OCI-LY3 (cell line): Measurements from ENCODE around the gene RELN.

Source experiments
- H2AFZ ChIP-seq: fragments of 200-600, 300-600 bp; shearing (Covaris generic); 2 replicates; pipeline ENCODE4 v1.6.0; 2014; ENCODE audit warnings: antibody characterized with exemption, low read depth, low read length
- H3K27ac ChIP-seq: fragments of 200-600, 300-600 bp; sonication (generic); 2 replicates; pipeline ENCODE4 v1.5.1; 2014; ENCODE audit warnings: mild to moderate bottlenecking, low read length, moderate library complexity, mixed read lengths
- H3K27me3 ChIP-seq: fragments of 200-600, 300-600 bp; sonication (generic); 2 replicates; pipeline ENCODE4 v1.6.1; 2014; ENCODE audit warnings: low read depth, low read length, mixed read lengths
- H3K36me3 ChIP-seq: fragments of 200-600, 300-600 bp; sonication (generic); replicated peaks from 2 replicates; pipeline ENCODE3; 2014; ENCODE audit warnings: low read depth, low read length, mixed read lengths
- H3K4me1 ChIP-seq: fragments of 300-600, 200-600 bp; sonication (generic); 2 replicates; pipeline ENCODE4 v1.6.1; 2014; ENCODE audit warnings: low read length, mixed read lengths
- H3K4me2 ChIP-seq: fragments of 200-600, 300-600 bp; sonication (generic); 2 replicates; pipeline ENCODE4 v1.6.1; 2014; ENCODE audit warnings: low read length, mixed read lengths
- H3K4me3 ChIP-seq: fragments of 300-600, 200-600 bp; sonication (generic); 2 replicates; pipeline ENCODE4 v1.5.1; 2014; ENCODE audit warnings: antibody characterized with exemption, mild to moderate bottlenecking, low read length, moderate library complexity
- H3K79me2 ChIP-seq: fragments of 300-600, 200-600 bp; shearing (Covaris generic); 2 replicates; pipeline ENCODE4 v1.6.1; 2014; ENCODE audit warnings: mild to moderate bottlenecking, low read length, mixed read lengths
- H3K9ac ChIP-seq: fragments of 300-600, 200-600 bp; shearing (Covaris generic); 2 replicates; pipeline ENCODE4 v1.6.0; 2014; ENCODE audit warnings: mild to moderate bottlenecking, low read length, moderate library complexity
- H3K9me3 ChIP-seq: fragments of 200-600, 300-600 bp; shearing (Covaris generic); 2 replicates; pipeline ENCODE4 v1.6.1; 2014; ENCODE audit warnings: low read length, mixed read lengths; ENCODE audit not compliant: insufficient read depth
- H4K20me1 ChIP-seq: fragments of 200-600, 300-600 bp; sonication (generic); 2 replicates; pipeline ENCODE4 v1.6.1; 2016; ENCODE audit warnings: low read length, mixed read lengths; ENCODE audit not compliant: insufficient read depth
- CTCF ChIP-seq: fragments of 200-600, 300-600 bp; sonication (generic); IDR thresholded peaks from 2 replicates; pipeline ENCODE4 v1.5.1; 2014; ENCODE audit warnings: antibody characterized with exemption, low read length, low read depth
- EZH2phosphoT487 ChIP-seq: fragments of 200-600 bp; shearing (Covaris generic); IDR thresholded peaks from 2 replicates; pipeline ENCODE4 v1.6.1; 2018; ENCODE audit warnings: antibody characterized with exemption, mixed run types, low read depth

Gene RELN

DNA sequence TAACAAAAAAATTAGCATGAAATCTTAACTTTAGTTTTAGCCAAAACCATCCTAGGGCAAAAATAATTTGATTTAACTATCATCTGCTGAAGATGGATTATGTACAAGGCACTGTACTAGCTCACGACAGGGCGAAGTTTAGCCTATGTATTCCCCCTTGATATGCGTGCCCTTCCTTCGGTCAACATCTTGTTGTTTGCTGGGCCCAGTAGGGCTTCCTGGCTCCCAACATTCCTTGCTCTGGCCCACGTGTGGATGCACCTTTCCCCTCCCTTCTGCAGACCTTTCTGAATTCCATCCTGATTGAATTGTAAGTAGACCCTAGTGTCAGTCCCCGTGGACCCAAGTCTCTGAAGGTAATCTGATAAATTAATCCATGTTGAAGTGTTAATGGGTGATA lies 212.0 kb downstream of the RELN start:
- H3K36me3 ChIP-seq: no peaks in the 10 kb centered on the region
- H3K4me1 ChIP-seq: peaks cover 14% of the 10 kb centered on the region
- H3K79me2 ChIP-seq: no peaks in the 10 kb centered on the region
- H3K4me3 ChIP-seq: no peak overlapping the region
- no peak overlapping the region for H3K9ac ChIP-seq
- no peak overlapping the region for H3K27ac ChIP-seq
- H2AFZ ChIP-seq: no peak overlapping the region
- TF ChIP-seq EZH2phosphoT487: no peak
- no peak overlapping the region for H3K4me2 ChIP-seq
- H3K9me3 ChIP-seq: no peaks in the 10 kb centered on the region
- H3K27me3 ChIP-seq: 0 out of 2 replicates have a peak, but pooled peaks cover 7% of the 10 kb centered on the region
- no peaks in the 10 kb centered on the region for H4K20me1 ChIP-seq

- Histone ChIP-seq H3K36me3 (no peaks in the 10 kb centered on the region), H3K4me3 (no peak overlapping the region), H2AFZ (no peak overlapping the region), H3K4me1 (peaks cover 14% of the 10 kb centered on the region), H3K27me3 (no peaks in the 10 kb centered on the region), H3K79me2 (no peaks in the 10 kb centered on the region), H3K9me3 (no peaks in the 10 kb centered on the region), H3K4me2 (peak overlapping the region; percentile 18), H3K27ac (no peak overlapping the region), H3K9ac (no peak overlapping the region), H4K20me1 (no peaks in the 10 kb centered on the region)
- TF ChIP-seq EZH2phosphoT487: no peak
- TF ChIP-seq CTCF: no peak
Measured at GRCh38 chr7:103773726-103774125, 215.7 kb downstream of the RELN start.

GRCh38 chr7:103772171-103772773 lies 217.2 kb downstream of the RELN start:
- H3K9me3 ChIP-seq: no peaks in the 10 kb centered on the region
- H3K4me2 ChIP-seq: no peak overlapping the region
- no peak overlapping the region for H2AFZ ChIP-seq
- H3K4me1 ChIP-seq: peaks cover 14% of the 10 kb centered on the region
- H3K36me3 ChIP-seq: no peaks in the 10 kb centered on the region
- no peak for TF ChIP-seq CTCF
- no peak for TF ChIP-seq EZH2phosphoT487
- H3K9ac ChIP-seq: no peak overlapping the region
- H4K20me1 ChIP-seq: no peaks in the 10 kb centered on the region
- H3K27me3 ChIP-seq: no peaks in the 10 kb centered on the region
- H3K4me3 ChIP-seq: no peak overlapping the region
- H3K79me2 ChIP-seq: no peaks in the 10 kb centered on the region
- no peak overlapping the region for H3K27ac ChIP-seq

DNA sequence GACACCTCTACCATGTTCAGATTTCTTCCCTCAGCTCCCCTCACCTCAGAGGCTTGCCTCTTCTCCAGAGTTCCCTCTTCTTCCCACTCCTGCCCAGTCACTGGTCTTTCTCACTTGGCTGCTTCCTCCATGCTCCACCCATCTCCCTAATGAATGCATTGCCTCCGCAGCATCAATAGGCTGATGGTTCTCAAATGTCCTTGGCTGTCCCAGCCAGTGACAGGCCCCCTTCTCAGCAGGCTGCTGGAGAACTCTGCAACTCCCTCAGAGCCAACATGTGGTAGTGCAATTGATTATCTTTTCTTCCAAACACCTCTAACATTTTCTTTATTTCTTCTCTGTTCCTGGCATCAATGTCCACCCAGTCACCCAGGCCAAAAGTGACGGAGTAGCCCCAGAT lies 218.2 kb downstream of the RELN start:
- Histone ChIP-seq H3K9ac (no peak overlapping the region), H3K36me3 (no peaks in the 10 kb centered on the region), H2AFZ (no peak overlapping the region), H4K20me1 (no peaks in the 10 kb centered on the region), H3K4me2 (no peak overlapping the region), H3K4me1 (peaks cover 14% of the 10 kb centered on the region), H3K27ac (no peak overlapping the region), H3K79me2 (no peaks in the 10 kb centered on the region), H3K27me3 (no peaks in the 10 kb centered on the region), H3K4me3 (no peak overlapping the region), H3K9me3 (no peaks in the 10 kb centered on the region)
- TF ChIP-seq CTCF: no peak
- no peak for TF ChIP-seq EZH2phosphoT487
